ENCODE results near the gene CYB561. TPM values are rescaled to one million over a fixed set of nuclear protein-coding genes. Genes with fewer than 3 reads are reported as not detected.

Gene CYB561
- total RNA-seq, 4 donors from 2014 or later: 41.7 to 74.6 (median 56.4) TPM

GRCh38 chr17:63431939-63432804 is 13.9 kb downstream of the CYB561 start:
- DNase-seq (ENCODE audit: low spot score in 2 of 2): no peak
- intact Hi-C loops (cut with DNase I; ENCODE audit: low total_unique reads): no loop called here

GRCh38 chr17:63431618-63431938 is 14.5 kb downstream of the CYB561 start:
- intact Hi-C loops (cut with DNase I; ENCODE audit: low total_unique reads): no loop called here

More at GRCh38 chr17:63431939-63432804, 13.9 kb downstream of the CYB561 start:
- WGBS, 2 donors: 74 to 78% methylated on average over 16 of the region's 16 CpGs
- no peak for TF ChIP-seq CTCF (IDR thresholded peaks at IDR 0.05)
- TF ChIP-seq POLR2A (IDR thresholded peaks at IDR 0.05): no peak
- H3K4me3 ChIP-seq (ENCODE audit: low read depth, poor library complexity, severe bottlenecking): no peak overlapping the region

GRCh38 chr17:63430223-63430622 is 15.9 kb downstream of the CYB561 start:
- 86 to 88% methylated on average over 11 of the region's 11 CpGs for WGBS, 2 donors

More at GRCh38 chr17:63431618-63431938, 14.5 kb downstream of the CYB561 start:
- WGBS, 2 donors: 88 to 92% methylated on average over 7 of the region's 7 CpGs
- no peak for DNase-seq (ENCODE audit: low spot score in 2 of 2)
- no peak overlapping the region for H3K4me3 ChIP-seq (ENCODE audit: low read depth, poor library complexity, severe bottlenecking)
- TF ChIP-seq CTCF (IDR thresholded peaks at IDR 0.05) (no peak), POLR2A (IDR thresholded peaks at IDR 0.05) (no peak)

GRCh38 chr17:63429766-63430165 is 16.3 kb downstream of the CYB561 start:
- WGBS, 2 donors: 89 to 91% methylated on average over 7 of the region's 7 CpGs
- TF ChIP-seq POLR2A (IDR thresholded peaks at IDR 0.05) (no peak), CTCF (IDR thresholded peaks at IDR 0.05) (no peak)
- DNase-seq (ENCODE audit: low spot score in 2 of 2): no peak
- H3K4me3 ChIP-seq (ENCODE audit: low read depth, poor library complexity, severe bottlenecking): no peak overlapping the region
- intact Hi-C loops (cut with DNase I; ENCODE audit: low total_unique reads): loop anchor here (5.0 kb wide), 1 partner anchor 183 kb away; no protein-coding TSS in a partner anchor

More at GRCh38 chr17:63430223-63430622, 15.9 kb downstream of the CYB561 start:
- H3K4me3 ChIP-seq (ENCODE audit: low read depth, poor library complexity, severe bottlenecking): no peak overlapping the region
- intact Hi-C loops (cut with DNase I; ENCODE audit: low total_unique reads): no loop called here
- TF ChIP-seq CTCF (IDR thresholded peaks at IDR 0.05) (no peak), POLR2A (IDR thresholded peaks at IDR 0.05) (no peak)
- DNase-seq (ENCODE audit: low spot score in 2 of 2): no peak

GRCh38 chr17:63426917-63427308 is 19.2 kb downstream of the CYB561 start:
- 70 to 74% methylated on average over 2 of the region's 2 CpGs for WGBS, 2 donors
- peak in 1 of 2 donors; percentile 25 for DNase-seq (ENCODE audit: low spot score in 2 of 2)
- no peak overlapping the region for H3K4me3 ChIP-seq (ENCODE audit: low read depth, poor library complexity, severe bottlenecking)
- TF ChIP-seq CTCF (IDR thresholded peaks at IDR 0.05) (no peak), POLR2A (IDR thresholded peaks at IDR 0.05) (no peak)
- intact Hi-C loops (cut with DNase I; ENCODE audit: low total_unique reads): loop anchor here (5.0 kb wide), 1 partner anchor 185 kb away; no protein-coding TSS in a partner anchor

Data from lower leg skin (tissue), 4 donors.